Fibroblast of lung (primary cell): ENCODE results near the gene ETS1.

Source experiments
- EZH2 ChIP-seq: IDR thresholded peaks from 2 replicates; pipeline ENCODE4 v1.5.1; 2012; ENCODE audit warnings: low read length, control low read depth, mild to moderate bottlenecking; ENCODE audit errors: missing control alignments
- TF ChIP-seq, protein P1 (sequence below), 2 donors: IDR thresholded peaks in 1 of 2; conservative IDR thresholded peaks in 1 of 2; 1 replicate in 1 of 2; 2 replicates in 1 of 2; pipeline ENCODE4 v1.5.1; 2011 to 2012; ENCODE audit warnings: low read length in 2 of 2, control low read depth in 1 of 2, inconsistent platforms in 1 of 2, low read depth in 1 of 2, mild to moderate bottlenecking in 1 of 2

DNA sequence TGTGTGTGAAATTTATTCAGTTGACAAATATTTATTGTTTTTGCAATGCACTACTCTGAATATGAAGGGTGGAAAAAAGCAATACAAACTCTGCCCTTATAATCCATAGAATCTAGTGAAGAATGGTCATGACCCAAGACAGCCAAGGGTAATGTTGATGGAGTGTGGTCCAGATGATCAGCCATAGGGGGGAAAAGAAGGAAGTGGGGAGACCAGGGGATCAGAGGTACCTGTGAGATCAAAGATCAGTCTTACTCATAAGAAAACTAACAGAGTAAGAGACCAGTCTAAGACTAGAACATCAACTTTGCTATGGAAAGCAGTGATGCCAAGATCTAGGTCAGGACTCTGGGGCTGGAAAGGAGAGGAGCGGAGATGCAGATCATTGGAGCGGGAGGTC is 47.0 kb upstream of the ETS1 start:
- TF ChIP-seq, protein P1, sequence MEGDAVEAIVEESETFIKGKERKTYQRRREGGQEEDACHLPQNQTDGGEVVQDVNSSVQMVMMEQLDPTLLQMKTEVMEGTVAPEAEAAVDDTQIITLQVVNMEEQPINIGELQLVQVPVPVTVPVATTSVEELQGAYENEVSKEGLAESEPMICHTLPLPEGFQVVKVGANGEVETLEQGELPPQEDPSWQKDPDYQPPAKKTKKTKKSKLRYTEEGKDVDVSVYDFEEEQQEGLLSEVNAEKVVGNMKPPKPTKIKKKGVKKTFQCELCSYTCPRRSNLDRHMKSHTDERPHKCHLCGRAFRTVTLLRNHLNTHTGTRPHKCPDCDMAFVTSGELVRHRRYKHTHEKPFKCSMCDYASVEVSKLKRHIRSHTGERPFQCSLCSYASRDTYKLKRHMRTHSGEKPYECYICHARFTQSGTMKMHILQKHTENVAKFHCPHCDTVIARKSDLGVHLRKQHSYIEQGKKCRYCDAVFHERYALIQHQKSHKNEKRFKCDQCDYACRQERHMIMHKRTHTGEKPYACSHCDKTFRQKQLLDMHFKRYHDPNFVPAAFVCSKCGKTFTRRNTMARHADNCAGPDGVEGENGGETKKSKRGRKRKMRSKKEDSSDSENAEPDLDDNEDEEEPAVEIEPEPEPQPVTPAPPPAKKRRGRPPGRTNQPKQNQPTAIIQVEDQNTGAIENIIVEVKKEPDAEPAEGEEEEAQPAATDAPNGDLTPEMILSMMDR (conservative IDR thresholded peaks at IDR 0.05 in 1 of 2, IDR thresholded peaks at IDR 0.05 in 1 of 2; ENCODE audit: low read depth in 1 of 2, low read length in 2 of 2), result no peak
- no peak for TF ChIP-seq EZH2
